NCI-H226 (cell line): ENCODE results near the gene EHHADH.
A peak's percentile ranks its signal among the peaks of the same experiment; 100 is the strongest.

ENCODE experiments used
- DNase-seq: peaks from one replicate; pipeline ENCODE4 v3.0.0-alpha.2; 2015

EHHADH gene

GRCh38 chr3:185188816-185189215, 65.0 kb downstream of the EHHADH start:
- no peak for DNase-seq

- DNase-seq = no peak
Observed at GRCh38 chr3:185187391-185187790, 66.5 kb downstream of the EHHADH start.

GRCh38 chr3:185176750-185177359, 77.0 kb downstream of the EHHADH start:
- no peak for DNase-seq

GRCh38 chr3:185175370-185175987, 78.4 kb downstream of the EHHADH start:
- no peak for DNase-seq

DNA sequence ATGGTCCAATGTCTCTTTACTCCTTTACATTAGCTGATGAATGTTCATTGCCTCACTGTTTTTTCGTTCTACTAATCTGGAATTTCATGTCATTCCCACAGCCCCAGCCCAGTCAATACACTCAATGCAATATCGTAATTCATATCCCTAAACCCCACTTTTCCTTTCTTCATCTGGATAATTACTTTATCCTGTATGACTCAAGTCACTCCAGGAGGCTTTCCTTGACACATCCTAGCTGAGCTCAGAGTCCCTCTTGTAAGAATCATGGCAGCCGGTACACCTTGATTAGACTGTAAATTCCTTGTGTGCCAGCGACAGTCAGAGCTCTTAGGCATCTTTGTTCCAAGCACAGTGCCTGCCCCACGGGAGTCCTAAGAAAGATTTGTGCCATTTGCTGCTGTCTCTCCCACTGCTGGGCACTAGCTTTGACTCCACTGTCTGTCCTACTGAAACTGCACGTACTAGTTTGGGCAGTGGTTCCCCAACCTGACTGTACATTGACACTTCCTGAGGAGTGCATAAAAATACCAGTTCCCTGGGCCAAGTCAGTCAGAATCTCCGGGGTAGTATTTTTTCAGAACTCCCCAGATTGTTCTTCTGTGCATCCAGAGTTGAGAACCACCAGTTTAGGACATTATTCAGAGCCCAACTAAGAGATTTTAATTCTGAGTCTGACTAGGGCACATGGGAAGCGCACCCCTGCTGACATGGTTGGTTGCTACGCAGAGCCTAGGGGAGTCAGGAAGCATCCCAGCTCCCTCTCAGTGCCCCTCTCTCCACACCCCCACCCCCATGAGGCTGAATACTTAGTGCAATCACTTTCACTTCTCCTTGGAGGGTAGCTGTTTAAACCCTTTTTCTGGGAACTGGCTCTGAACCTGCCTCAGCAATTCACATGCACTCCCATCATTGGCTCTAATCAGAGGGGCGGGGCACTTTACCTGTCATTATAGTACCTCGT, 81.5 kb downstream of the EHHADH start:
- no peak for DNase-seq

- DNase-seq = no peak
Observed at GRCh38 chr3:185164428-185165217, 89.2 kb downstream of the EHHADH start.

DNA sequence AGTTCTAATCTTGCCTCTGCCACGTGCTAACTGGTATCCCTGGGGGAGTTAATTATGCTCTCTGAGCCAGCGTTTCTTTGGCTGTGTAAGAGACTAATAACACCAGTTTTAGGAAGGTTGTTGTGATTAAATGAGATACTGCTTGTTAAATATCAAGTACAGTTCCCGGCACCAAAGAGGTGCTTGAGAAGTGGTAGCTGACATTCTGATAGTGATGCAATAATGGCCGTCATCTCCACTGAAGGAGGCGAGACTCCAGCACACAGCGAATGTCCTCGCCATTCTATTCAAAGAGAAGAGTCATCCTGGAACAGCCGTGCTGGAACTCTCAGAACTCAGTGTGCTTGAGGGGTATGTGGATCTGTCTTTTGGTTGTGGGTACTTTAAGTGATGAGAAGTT, 91.2 kb downstream of the EHHADH start:
- DNase-seq = no peak

DNA sequence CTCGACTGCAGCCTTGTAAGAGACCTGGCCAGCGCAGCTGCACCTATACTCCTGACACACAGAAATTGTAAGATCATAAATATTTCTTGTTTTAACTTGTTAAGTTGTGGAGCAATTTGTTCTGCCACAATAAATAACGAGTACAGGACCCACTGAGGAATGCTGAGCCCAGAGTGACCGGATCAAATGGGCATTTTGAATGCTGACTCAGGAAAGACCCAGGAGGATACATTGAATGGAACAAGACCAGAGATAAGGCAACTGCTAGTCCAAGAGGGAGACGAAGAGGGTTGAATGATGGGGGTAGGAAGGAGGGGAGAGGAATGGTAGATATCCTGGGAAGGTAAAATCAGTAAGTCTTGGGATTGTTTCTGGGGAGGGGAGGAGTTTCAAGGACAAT, 92.1 kb downstream of the EHHADH start:
- DNase-seq = no peak

DNA sequence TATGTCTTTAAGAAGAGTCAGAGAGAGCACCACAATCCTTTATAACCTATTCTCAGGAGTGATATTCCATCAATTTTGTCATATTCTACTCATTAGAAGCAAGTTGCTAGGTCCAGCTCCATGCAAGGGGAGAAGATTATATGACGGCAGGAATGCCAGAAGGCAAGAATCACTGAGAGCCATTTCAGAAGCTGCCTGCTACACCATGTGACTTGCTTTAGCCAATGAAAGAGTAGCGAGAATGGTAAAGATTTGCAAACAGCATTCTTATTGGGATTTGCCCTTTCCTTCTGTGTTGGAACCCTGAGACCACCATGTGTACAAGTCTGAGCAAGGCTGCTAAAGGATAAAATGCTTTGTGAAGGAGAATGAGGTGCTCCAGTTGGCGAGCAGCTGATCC, 96.5 kb downstream of the EHHADH start:
- DNase-seq = no peak

- no peak for DNase-seq
Observed at GRCh38 chr3:185155678-185156077, 98.2 kb downstream of the EHHADH start.

DNA sequence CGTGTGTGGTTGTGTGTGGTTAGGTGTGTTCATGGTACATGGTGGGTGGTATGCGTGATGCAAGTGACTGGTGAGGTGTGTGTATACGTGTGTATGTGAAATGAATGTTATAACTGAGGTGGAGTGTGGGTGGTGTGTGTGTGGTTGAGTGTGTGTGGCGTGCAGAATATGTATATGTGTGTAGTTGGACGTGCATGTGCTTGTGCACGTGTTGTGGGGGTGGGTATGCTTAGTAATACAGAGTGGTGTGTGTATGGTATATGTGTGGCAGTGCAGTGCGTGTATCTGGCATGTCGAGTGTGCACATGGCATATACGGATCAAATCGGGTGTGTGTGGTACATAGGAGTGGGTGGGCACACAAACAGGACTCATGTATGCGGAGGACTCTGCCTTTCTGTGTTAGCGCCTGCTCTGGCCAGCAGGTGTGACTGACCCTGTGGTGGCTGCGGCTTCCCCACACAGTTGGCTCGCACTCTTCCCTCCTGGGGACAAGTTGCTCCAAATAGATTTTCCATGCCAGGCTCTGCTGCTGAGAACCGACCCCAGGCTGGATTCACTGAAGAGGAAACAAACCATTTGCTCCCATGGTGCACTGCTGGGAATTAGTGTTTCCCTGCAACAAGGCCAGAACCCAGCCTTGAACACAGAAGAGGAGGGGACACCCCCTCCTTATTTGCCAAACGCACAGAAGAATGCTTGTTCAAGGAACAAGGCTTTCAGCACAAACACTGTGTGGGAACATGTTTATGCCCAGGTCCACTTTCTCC, 99.8 kb downstream of the EHHADH start:
- no peak for DNase-seq

- no peak for DNase-seq
Observed at GRCh38 chr3:185153171-185153771, 100.6 kb downstream of the EHHADH start.

- DNase-seq = peak; percentile 2
Observed at GRCh38 chr3:185152410-185153170, 101.3 kb downstream of the EHHADH start, which contains the start of gene C3orf70. C3orf70 (minus strand) TSS chr3:185153060; CDS start chr3:185152823, 237 bp downstream.

DNA sequence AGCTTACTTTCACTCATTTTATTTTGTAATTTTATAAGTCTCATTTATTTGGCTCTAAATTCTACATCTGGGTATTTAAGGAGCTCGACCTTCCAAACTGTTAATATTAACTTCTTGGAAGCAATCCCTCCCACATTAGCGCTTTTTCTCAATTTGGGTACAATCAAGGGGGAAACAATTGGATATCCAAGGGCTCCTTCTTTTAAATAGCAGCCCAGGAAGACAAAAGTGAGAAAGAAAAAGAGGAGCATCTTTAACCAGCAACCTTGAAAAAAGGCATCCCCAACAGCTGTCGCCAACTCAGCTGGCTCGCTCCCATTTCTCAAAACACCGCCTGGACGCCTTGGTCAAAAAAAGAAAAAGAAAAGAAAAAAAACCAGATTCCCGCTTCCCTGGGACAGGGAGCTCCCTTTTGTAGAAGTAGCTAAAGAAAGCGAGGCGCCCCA, 101.9 kb downstream of the EHHADH start:
- DNase-seq = no peak

GRCh38 chr3:185151101-185151963, 102.5 kb downstream of the EHHADH start:
- DNase-seq = no peak

- DNase-seq = no peak
Observed at GRCh38 chr3:185150561-185150960, 103.3 kb downstream of the EHHADH start.

DNA sequence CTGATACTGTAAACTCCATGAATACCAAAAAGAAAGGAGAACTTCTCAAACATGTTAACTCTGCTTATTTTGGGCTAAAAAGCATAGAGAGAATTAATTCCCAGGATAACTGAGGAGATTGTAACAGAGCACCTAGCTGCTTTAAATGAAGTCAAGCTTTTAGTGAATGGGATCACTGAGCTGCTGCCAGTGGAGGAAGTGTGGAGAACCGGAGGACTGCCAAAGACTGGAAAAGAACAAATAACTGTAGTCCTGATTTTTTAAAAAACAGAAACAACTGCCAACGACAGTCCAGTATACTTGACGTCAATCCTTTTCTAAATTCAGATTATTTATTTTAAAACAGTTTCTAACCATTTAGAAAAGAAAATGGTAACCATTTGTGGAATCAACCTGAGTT, 104.3 kb downstream of the EHHADH start:
- DNase-seq = no peak

GRCh38 chr3:185145511-185145910, 108.3 kb downstream of the EHHADH start:
- DNase-seq = no peak

- no peak for DNase-seq
Observed at GRCh38 chr3:185144784-185145183, 109.1 kb downstream of the EHHADH start.
